Measurements from ENCODE around the gene SGTA.

Gene SGTA

GRCh38 chr19:2785244-2785997 lies 2.3 kb upstream of the SGTA start, which contains the start of gene THOP1:
Gene THOP1, plus strand, starts transcription at chr19:2785503. Its CDS starts 160 bp downstream, at chr19:2785663.
- TF ChIP-seq, protein P1, sequence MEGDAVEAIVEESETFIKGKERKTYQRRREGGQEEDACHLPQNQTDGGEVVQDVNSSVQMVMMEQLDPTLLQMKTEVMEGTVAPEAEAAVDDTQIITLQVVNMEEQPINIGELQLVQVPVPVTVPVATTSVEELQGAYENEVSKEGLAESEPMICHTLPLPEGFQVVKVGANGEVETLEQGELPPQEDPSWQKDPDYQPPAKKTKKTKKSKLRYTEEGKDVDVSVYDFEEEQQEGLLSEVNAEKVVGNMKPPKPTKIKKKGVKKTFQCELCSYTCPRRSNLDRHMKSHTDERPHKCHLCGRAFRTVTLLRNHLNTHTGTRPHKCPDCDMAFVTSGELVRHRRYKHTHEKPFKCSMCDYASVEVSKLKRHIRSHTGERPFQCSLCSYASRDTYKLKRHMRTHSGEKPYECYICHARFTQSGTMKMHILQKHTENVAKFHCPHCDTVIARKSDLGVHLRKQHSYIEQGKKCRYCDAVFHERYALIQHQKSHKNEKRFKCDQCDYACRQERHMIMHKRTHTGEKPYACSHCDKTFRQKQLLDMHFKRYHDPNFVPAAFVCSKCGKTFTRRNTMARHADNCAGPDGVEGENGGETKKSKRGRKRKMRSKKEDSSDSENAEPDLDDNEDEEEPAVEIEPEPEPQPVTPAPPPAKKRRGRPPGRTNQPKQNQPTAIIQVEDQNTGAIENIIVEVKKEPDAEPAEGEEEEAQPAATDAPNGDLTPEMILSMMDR (conservative IDR thresholded peaks at IDR 0.05; ENCODE audit: low read depth, low read length), result no peak
- peak; percentile 99 for DNase-seq (ENCODE audit: low read depth)
- H3K4me3 ChIP-seq (ENCODE audit: low read depth, low read length), result peak within 1 kb of the TSS; percentile 95

DNA sequence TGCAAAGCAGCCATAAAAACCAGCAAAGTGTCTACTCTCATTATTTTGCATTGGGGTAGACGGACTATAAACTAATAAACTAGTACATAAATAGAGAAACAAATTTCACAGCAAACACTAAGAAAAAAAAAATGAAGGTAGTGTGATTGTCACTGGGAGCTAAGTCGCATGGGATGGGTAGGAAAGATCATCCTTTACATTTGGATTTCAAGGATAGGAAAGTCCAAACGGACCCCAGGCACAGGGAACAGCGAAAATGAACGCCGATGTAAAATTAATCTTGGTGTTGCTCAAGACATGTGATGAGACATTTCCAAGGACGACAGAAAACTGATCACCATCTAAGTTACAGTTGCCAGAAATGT lies 690 bp upstream of the SGTA start:
- TF ChIP-seq, protein P1 (conservative IDR thresholded peaks at IDR 0.05; ENCODE audit: low read depth, low read length), result no peak
- peak overlapping the region; percentile 46 for H3K4me3 ChIP-seq (ENCODE audit: low read depth, low read length)
- no peak for DNase-seq (ENCODE audit: low read depth)

DNA sequence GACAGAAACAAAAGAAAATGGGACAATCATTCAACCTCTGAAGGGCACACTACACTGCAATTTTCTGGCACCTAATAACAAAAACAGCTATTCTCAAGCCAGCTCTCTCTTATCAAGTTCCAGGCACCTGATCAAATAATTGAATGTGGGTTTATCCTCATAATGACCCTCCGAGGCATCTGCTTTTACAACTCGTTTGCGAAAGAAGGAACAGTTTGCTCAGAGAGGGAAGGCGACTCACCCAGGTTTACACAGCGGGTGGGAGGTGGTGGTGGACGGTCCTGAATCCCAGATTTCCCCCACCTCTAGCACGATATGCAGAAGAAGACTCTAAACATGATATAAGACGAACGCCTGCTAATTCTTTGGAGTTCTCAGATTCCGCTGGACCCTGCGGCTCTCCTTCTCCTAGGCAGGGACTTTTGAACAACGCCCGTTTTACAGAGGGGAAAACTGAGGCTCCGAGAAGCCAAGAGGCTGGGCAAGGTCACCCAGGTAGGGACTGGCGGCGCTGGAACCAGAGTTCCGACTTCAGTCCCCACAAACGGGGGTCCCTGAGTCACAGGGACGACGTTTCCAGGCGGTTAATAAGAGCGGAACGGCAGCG lies 641 bp downstream of the SGTA start:
- TF ChIP-seq, protein P1 (conservative IDR thresholded peaks at IDR 0.05; ENCODE audit: low read depth, low read length), result no peak
- DNase-seq (ENCODE audit: low read depth), result peak; percentile 13
- H3K4me3 ChIP-seq (ENCODE audit: low read depth, low read length), result peak overlapping the region; percentile 100

- H3K4me3 ChIP-seq (ENCODE audit: low read depth, low read length), result no peak overlapping the region
- no peak for DNase-seq (ENCODE audit: low read depth)
Observed at GRCh38 chr19:2780284-2780683, 2.8 kb downstream of the SGTA start.

DNA sequence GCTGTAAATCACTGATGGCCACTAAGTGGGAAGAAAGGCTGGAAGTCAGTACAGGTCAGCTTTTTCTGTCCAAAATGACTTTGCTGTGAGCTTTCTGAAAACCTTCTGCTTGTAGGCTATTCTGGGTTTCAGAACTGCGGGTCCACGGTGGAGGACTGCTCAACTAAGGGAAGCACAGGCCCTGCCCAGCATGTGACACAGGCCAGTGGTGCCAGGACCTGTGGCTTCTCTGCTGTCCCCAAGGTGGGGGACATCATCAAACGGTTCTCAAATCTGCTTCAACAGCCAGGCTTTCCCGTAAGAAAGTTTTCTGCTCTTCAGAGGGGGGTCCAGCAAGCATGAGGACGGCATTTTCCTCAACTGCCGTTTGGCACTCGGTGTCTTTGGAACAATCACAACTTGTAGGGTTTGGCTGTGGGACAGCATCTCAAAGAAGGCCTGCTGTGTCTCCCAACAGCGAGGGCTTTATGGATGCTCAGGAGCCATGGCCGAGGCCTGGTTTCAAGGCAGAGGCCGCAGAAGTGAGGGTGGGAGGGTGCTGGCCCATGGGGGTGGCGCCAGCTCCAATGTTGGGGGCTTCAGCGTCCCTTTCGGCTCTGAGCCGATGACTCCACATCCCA lies 3.8 kb downstream of the SGTA start:
- TF ChIP-seq, protein P1 (conservative IDR thresholded peaks at IDR 0.05; ENCODE audit: low read depth, low read length), result no peak
- no peak for DNase-seq (ENCODE audit: low read depth)
- H3K4me3 ChIP-seq (ENCODE audit: low read depth, low read length), result no peak overlapping the region

More at GRCh38 chr19:2780284-2780683, 2.8 kb downstream of the SGTA start:
- TF ChIP-seq, protein P1 (conservative IDR thresholded peaks at IDR 0.05; ENCODE audit: low read depth, low read length), result no peak

GRCh38 chr19:2777952-2778683 lies 5.0 kb downstream of the SGTA start:
- no peak for DNase-seq (ENCODE audit: low read depth)
- H3K4me3 ChIP-seq (ENCODE audit: low read depth, low read length), result no peak overlapping the region
- TF ChIP-seq, protein P1 (conservative IDR thresholded peaks at IDR 0.05; ENCODE audit: low read depth, low read length), result no peak

Measured in choroid plexus epithelial cell (primary cell).